GM23338 (cell line): ENCODE results near the gene B4GALT5. TPM values are rescaled to one million over a fixed set of nuclear protein-coding genes. Genes with fewer than 3 reads are reported as not detected.

Experiments used
- ATAC-seq: fragments of 200-7000 bp; cut with Tn5 transposase; 3 replicates; pipeline ENCODE4 v1.9.1; 2020
- DNase-seq: peaks from one replicate; pipeline ENCODE4 v3.0.0-alpha.2; 2015; ENCODE audit warnings: low spot score
- H2AFZ ChIP-seq: fragments of 200-600 bp; sonication (generic); 2 replicates; pipeline ENCODE4 v1.8.0; 2016; ENCODE audit warnings: antibody characterized with exemption, mild to moderate bottlenecking, moderate library complexity
- H3F3A ChIP-seq: fragments of 200-600 bp; sonication (generic); replicated peaks from 2 replicates; pipeline ENCODE4 v1.8.0; 2017; ENCODE audit warnings: antibody characterized with exemption, mixed run types, low read depth
- H3K27ac ChIP-seq: fragments of 200-600 bp; sonication (generic); 2 replicates; pipeline ENCODE4 v1.6.1; 2016; ENCODE audit warnings: low read depth
- H3K27me3 ChIP-seq: fragments of 200-600 bp; sonication (generic); 2 replicates; pipeline ENCODE4 v1.8.0; 2016; ENCODE audit warnings: mild to moderate bottlenecking, mixed run types, moderate library complexity; ENCODE audit not compliant: insufficient read depth
- H3K36me3 ChIP-seq: fragments of 200-600 bp; sonication (generic); 2 replicates; pipeline ENCODE4 v1.8.0; 2016; ENCODE audit warnings: mild to moderate bottlenecking; ENCODE audit not compliant: insufficient read depth
- H3K4me1 ChIP-seq: fragments of 200-600 bp; sonication (generic); 2 replicates; pipeline ENCODE4 v1.8.0; 2016; ENCODE audit warnings: mild to moderate bottlenecking, moderate library complexity; ENCODE audit not compliant: insufficient read depth
- H3K4me2 ChIP-seq: fragments of 200-600 bp; sonication (generic); 2 replicates; pipeline ENCODE4 v1.7.1; 2017; ENCODE audit warnings: mixed run types
- H3K4me3 ChIP-seq: fragments of 200-600 bp; sonication (generic); 2 replicates; pipeline ENCODE4 v1.6.1; 2016; ENCODE audit warnings: mixed run types
- H3K79me2 ChIP-seq: fragments of 200-600 bp; sonication (generic); replicated peaks from 2 replicates; pipeline ENCODE4 v1.8.0; 2017; ENCODE audit warnings: mild to moderate bottlenecking; ENCODE audit not compliant: insufficient read depth
- H3K9me2 ChIP-seq: fragments of 200-600 bp; sonication (generic); 2 replicates; pipeline ENCODE4 v1.8.0; 2017; ENCODE audit not compliant: insufficient read depth
- H4K20me1 ChIP-seq: fragments of 200-600 bp; sonication (generic); replicated peaks from 2 replicates; pipeline ENCODE4 v1.8.0; 2017; ENCODE audit warnings: mild to moderate bottlenecking; ENCODE audit not compliant: insufficient read depth
- H3K27ac Mint-ChIP-seq: 2 replicates; pipeline ENCODE4 v1.8.0; 2020; ENCODE audit warnings: inconsistent platforms, mild to moderate bottlenecking, moderate library complexity, mixed read lengths
- H3K27me3 Mint-ChIP-seq: 3 replicates; pipeline ENCODE4 v1.8.0; 2022; ENCODE audit warnings: low read depth, mild to moderate bottlenecking, moderate library complexity, mixed read lengths, inconsistent platforms; ENCODE audit not compliant: insufficient read depth, poor library complexity
- H3K36me3 Mint-ChIP-seq: 3 replicates; pipeline ENCODE4 v1.8.0; 2021; ENCODE audit warnings: low read depth, mild to moderate bottlenecking, inconsistent platforms, moderate library complexity, mixed read lengths
- H3K4me1 Mint-ChIP-seq: 3 replicates; pipeline ENCODE4 v1.8.0; 2020; ENCODE audit warnings: mild to moderate bottlenecking, inconsistent platforms, mixed read lengths
- H3K4me3 Mint-ChIP-seq: 3 replicates; pipeline ENCODE4 v1.8.0; 2021; ENCODE audit warnings: moderate library complexity, mild to moderate bottlenecking, inconsistent platforms, mixed read lengths
- H3K9me3 Mint-ChIP-seq: 3 replicates; pipeline ENCODE4 v1.8.0; 2020; ENCODE audit warnings: moderate library complexity, mild to moderate bottlenecking, inconsistent platforms, mixed read lengths
- CREB1 ChIP-seq: fragments of 250-450 bp; sonication (Bioruptor Pico); IDR thresholded peaks from 2 replicates; pipeline ENCODE4 v1.5.0; 2020; ENCODE audit warnings: low read depth, mild to moderate bottlenecking, moderate library complexity
- EZH2phosphoT487 ChIP-seq: fragments of 200-600 bp; sonication (generic); IDR thresholded peaks from one replicate; pipeline ENCODE4 v1.8.1; 2018; ENCODE audit warnings: antibody characterized with exemption; ENCODE audit not compliant: unreplicated experiment
- JUNB ChIP-seq: IDR thresholded peaks from one replicate; pipeline ENCODE4 v1.6.1; 2016; ENCODE audit warnings: antibody characterized with exemption; ENCODE audit not compliant: unreplicated experiment
- NANOG ChIP-seq: IDR thresholded peaks from 2 replicates; pipeline ENCODE4 v1.6.1; 2016; ENCODE audit warnings: antibody characterized with exemption, borderline replicate concordance
- POLR2AphosphoS5 ChIP-seq: IDR thresholded peaks from 2 replicates; pipeline ENCODE4 v1.6.1; 2016; ENCODE audit warnings: antibody characterized with exemption, low read depth
- STAT1 ChIP-seq: IDR thresholded peaks from one replicate; pipeline ENCODE4 v1.6.1; 2016; ENCODE audit warnings: antibody characterized with exemption; ENCODE audit not compliant: unreplicated experiment
- ZNF114 ChIP-seq: fragments of 250-450 bp; sonication (Bioruptor Pico); IDR thresholded peaks from 2 replicates; pipeline ENCODE4 v1.5.0; 2020; ENCODE audit warnings: mild to moderate bottlenecking, moderate library complexity
- polyA plus RNA-seq: library from polyadenylated mRNA; unstranded; fragments of >200 nt; fragmentation: Nextera tagmentation; extraction: Ambion mirVana; gene quantifications from 2 replicates; pipeline ENCODE4 v1.2.1, GENCODE V29; 2016
- total RNA-seq: library from RNA; depleted of rRNA; stranded (reverse); fragments of >200 nt; shearing (Covaris generic); gene quantifications from 2 replicates; pipeline ENCODE4 v1.2.3, GENCODE V29; 2014
- TF ChIP-seq, protein P1 (sequence below): fragments of 250-450 bp; sonication (Bioruptor Pico); IDR thresholded peaks from 2 replicates; pipeline ENCODE4 v1.5.0; 2020; ENCODE audit warnings: mild to moderate bottlenecking, moderate library complexity
- TF ChIP-seq, protein P2 (sequence below): IDR thresholded peaks from one replicate; pipeline ENCODE4 v1.6.1; 2018; ENCODE audit warnings: antibody characterized with exemption; ENCODE audit not compliant: unreplicated experiment

Gene B4GALT5
- total and polyA plus RNA-seq, 2 experiments from 2014 or later: 19.1 to 50.3 TPM

- Histone ChIP-seq H3K27ac (no peak overlapping the region), H3K4me2 (no peak overlapping the region), H3K4me3 (no peak overlapping the region), H3F3A (0 out of 2 replicates have a peak, but pooled peaks cover 3% of the 10 kb centered on the region), H3K79me2 (no peaks in the 10 kb centered on the region), H3K4me1 (peaks cover 13% of the 10 kb centered on the region; the same call in 1 of the 2 replicates), H3K36me3 (no peaks in the 10 kb centered on the region), H4K20me1 (no peaks in the 10 kb centered on the region), H3K27me3 (no peaks in the 10 kb centered on the region), H2AFZ (no peak overlapping the region), H3K9me2 (no peaks in the 10 kb centered on the region)
- H3K27me3 Mint-ChIP-seq: peaks cover 13% of the 10 kb centered on the region
- H3K9me3 Mint-ChIP-seq: no peaks in the 10 kb centered on the region
- no peak overlapping the region for H3K4me3 Mint-ChIP-seq
- TF ChIP-seq ZNF114 (CRISPR knock-in tag) (no peak), POLR2AphosphoS5 (no peak), JUNB (no peak), NANOG (no peak), EZH2phosphoT487 (no peak), CREB1 (no peak), STAT1 (no peak)
- TF ChIP-seq, protein P1, sequence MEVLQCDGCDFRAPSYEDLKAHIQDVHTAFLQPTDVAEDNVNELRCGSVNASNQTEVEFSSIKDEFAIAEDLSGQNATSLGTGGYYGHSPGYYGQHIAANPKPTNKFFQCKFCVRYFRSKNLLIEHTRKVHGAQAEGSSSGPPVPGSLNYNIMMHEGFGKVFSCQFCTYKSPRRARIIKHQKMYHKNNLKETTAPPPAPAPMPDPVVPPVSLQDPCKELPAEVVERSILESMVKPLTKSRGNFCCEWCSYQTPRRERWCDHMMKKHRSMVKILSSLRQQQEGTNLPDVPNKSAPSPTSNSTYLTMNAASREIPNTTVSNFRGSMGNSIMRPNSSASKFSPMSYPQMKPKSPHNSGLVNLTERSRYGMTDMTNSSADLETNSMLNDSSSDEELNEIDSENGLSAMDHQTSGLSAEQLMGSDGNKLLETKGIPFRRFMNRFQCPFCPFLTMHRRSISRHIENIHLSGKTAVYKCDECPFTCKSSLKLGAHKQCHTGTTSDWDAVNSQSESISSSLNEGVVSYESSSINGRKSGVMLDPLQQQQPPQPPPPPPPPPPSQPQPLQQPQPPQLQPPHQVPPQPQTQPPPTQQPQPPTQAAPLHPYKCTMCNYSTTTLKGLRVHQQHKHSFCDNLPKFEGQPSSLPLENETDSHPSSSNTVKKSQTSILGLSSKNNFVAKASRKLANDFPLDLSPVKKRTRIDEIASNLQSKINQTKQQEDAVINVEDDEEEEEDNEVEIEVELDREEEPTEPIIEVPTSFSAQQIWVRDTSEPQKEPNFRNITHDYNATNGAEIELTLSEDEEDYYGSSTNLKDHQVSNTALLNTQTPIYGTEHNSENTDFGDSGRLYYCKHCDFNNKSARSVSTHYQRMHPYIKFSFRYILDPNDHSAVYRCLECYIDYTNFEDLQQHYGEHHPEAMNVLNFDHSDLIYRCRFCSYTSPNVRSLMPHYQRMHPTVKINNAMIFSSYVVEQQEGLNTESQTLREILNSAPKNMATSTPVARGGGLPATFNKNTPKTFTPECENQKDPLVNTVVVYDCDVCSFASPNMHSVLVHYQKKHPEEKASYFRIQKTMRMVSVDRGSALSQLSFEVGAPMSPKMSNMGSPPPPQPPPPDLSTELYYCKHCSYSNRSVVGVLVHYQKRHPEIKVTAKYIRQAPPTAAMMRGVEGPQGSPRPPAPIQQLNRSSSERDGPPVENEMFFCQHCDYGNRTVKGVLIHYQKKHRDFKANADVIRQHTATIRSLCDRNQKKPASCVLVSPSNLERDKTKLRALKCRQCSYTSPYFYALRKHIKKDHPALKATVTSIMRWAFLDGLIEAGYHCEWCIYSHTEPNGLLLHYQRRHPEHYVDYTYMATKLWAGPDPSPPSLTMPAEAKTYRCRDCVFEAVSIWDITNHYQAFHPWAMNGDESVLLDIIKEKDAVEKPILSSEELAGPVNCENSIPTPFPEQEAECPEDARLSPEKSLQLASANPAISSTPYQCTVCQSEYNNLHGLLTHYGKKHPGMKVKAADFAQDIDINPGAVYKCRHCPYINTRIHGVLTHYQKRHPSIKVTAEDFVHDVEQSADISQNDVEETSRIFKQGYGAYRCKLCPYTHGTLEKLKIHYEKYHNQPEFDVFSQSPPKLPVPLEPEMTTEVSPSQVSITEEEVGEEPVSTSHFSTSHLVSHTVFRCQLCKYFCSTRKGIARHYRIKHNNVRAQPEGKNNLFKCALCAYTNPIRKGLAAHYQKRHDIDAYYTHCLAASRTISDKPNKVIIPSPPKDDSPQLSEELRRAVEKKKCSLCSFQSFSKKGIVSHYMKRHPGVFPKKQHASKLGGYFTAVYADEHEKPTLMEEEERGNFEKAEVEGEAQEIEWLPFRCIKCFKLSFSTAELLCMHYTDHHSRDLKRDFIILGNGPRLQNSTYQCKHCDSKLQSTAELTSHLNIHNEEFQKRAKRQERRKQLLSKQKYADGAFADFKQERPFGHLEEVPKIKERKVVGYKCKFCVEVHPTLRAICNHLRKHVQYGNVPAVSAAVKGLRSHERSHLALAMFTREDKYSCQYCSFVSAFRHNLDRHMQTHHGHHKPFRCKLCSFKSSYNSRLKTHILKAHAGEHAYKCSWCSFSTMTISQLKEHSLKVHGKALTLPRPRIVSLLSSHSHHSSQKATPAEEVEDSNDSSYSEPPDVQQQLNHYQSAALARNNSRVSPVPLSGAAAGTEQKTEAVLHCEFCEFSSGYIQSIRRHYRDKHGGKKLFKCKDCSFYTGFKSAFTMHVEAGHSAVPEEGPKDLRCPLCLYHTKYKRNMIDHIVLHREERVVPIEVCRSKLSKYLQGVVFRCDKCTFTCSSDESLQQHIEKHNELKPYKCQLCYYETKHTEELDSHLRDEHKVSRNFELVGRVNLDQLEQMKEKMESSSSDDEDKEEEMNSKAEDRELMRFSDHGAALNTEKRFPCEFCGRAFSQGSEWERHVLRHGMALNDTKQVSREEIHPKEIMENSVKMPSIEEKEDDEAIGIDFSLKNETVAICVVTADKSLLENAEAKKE (CRISPR knock-in tag): no peak
- TF ChIP-seq, protein P2, sequence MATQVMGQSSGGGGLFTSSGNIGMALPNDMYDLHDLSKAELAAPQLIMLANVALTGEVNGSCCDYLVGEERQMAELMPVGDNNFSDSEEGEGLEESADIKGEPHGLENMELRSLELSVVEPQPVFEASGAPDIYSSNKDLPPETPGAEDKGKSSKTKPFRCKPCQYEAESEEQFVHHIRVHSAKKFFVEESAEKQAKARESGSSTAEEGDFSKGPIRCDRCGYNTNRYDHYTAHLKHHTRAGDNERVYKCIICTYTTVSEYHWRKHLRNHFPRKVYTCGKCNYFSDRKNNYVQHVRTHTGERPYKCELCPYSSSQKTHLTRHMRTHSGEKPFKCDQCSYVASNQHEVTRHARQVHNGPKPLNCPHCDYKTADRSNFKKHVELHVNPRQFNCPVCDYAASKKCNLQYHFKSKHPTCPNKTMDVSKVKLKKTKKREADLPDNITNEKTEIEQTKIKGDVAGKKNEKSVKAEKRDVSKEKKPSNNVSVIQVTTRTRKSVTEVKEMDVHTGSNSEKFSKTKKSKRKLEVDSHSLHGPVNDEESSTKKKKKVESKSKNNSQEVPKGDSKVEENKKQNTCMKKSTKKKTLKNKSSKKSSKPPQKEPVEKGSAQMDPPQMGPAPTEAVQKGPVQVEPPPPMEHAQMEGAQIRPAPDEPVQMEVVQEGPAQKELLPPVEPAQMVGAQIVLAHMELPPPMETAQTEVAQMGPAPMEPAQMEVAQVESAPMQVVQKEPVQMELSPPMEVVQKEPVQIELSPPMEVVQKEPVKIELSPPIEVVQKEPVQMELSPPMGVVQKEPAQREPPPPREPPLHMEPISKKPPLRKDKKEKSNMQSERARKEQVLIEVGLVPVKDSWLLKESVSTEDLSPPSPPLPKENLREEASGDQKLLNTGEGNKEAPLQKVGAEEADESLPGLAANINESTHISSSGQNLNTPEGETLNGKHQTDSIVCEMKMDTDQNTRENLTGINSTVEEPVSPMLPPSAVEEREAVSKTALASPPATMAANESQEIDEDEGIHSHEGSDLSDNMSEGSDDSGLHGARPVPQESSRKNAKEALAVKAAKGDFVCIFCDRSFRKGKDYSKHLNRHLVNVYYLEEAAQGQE: no peak
- DNase-seq (no peak), ATAC-seq (no peak)
- no peak overlapping the region for H3K27ac Mint-ChIP-seq
- H3K36me3 Mint-ChIP-seq: no peaks in the 10 kb centered on the region; the same call in 2 of the 3 replicates
- peaks cover 16% of the 10 kb centered on the region for H3K4me1 Mint-ChIP-seq
Observed at GRCh38 chr20:49757597-49757996, 43.9 kb upstream of the B4GALT5 start.
